ENCODE results near the gene EIF4B.
"Not testable (repeated sequence)": the region's sequence is repeated elsewhere in the genome, so short reads cannot be mapped to it uniquely, and the experiment has no call there.

DNA sequence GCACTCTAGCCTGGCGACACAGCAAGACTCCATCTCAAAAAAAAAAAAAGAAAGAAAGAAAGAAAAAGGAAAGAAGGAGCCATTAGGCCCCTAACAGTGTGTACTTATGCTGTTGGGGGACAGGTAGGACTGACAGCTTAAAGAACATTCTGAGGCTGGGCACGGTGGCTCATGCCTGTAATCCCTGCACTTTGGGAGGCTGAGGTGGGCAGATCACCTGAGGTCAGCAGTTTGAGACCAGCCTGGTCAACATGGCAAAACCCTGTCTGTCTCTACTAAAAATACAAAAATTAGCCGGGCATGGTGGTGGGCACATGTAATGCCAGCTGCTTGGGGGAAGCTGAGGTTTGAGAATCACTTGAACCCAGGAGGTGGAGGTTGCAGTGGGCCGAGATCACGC, 14.0 kb upstream of the EIF4B start:
- TF ChIP-seq, protein P1, sequence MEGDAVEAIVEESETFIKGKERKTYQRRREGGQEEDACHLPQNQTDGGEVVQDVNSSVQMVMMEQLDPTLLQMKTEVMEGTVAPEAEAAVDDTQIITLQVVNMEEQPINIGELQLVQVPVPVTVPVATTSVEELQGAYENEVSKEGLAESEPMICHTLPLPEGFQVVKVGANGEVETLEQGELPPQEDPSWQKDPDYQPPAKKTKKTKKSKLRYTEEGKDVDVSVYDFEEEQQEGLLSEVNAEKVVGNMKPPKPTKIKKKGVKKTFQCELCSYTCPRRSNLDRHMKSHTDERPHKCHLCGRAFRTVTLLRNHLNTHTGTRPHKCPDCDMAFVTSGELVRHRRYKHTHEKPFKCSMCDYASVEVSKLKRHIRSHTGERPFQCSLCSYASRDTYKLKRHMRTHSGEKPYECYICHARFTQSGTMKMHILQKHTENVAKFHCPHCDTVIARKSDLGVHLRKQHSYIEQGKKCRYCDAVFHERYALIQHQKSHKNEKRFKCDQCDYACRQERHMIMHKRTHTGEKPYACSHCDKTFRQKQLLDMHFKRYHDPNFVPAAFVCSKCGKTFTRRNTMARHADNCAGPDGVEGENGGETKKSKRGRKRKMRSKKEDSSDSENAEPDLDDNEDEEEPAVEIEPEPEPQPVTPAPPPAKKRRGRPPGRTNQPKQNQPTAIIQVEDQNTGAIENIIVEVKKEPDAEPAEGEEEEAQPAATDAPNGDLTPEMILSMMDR (IDR thresholded peaks at IDR 0.05 in 4 of 5, conservative IDR thresholded peaks at IDR 0.05 in 1 of 5): not testable (repeated sequence)
- not testable (repeated sequence) for TF ChIP-seq POLR2A (IDR thresholded peaks at IDR 0.05)

All from gastrocnemius medialis (tissue), 4 donors.